GM19395 (cell line): ENCODE data around the gene TNS1.

Experiments used
- ATAC-seq: cut with Tn5 transposase; IDR thresholded peaks from one replicate; pipeline ENCODE4 v1.9.1; 2021; ENCODE audit warnings: mild to moderate bottlenecking, moderate library complexity; ENCODE audit not compliant: unreplicated experiment

The TNS1 gene

GRCh38 chr2:217934321-217935131 lies 68.3 kb downstream of the TNS1 start:
- ATAC-seq = no peak

GRCh38 chr2:217933617-217933993 lies 69.2 kb downstream of the TNS1 start:
- ATAC-seq = no peak

DNA sequence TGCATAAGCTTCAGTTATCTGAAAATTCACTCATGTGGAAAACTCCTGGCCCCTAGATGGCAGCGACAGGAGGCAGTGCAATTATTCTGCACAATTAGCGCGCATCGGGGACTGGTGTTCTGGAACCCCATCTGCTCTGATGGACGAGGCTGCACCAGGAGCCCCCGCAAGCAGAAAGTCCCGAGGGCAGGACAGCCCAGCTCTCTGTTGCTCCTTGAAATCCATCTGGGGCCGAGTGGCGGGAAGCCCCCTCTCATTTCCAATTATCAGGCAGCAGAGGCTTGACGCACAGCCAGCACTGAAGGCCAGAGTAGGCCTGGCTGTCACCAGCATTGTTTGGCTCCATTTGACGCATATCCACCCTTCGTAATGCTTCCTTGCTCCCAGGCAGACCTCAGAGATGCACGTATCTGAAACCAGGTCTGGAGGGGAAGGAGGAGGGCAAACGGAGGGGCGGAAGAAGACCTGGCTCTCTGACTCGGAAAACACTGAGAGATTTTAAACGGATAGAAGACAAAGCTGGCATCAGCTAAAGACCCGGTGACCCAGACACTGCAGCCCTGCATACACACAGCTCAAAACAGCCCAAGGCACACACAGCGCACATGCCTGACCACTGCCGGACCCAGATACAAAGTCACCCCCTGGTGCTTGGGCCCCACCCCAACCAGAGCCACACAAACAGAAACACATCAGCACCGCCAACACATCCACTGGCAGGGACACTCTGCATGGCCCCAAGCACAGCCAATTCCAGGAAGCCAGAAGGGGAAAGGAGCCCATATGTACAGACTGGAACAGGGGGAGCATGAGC lies 69.8 kb downstream of the TNS1 start:
- ATAC-seq = no peak

DNA sequence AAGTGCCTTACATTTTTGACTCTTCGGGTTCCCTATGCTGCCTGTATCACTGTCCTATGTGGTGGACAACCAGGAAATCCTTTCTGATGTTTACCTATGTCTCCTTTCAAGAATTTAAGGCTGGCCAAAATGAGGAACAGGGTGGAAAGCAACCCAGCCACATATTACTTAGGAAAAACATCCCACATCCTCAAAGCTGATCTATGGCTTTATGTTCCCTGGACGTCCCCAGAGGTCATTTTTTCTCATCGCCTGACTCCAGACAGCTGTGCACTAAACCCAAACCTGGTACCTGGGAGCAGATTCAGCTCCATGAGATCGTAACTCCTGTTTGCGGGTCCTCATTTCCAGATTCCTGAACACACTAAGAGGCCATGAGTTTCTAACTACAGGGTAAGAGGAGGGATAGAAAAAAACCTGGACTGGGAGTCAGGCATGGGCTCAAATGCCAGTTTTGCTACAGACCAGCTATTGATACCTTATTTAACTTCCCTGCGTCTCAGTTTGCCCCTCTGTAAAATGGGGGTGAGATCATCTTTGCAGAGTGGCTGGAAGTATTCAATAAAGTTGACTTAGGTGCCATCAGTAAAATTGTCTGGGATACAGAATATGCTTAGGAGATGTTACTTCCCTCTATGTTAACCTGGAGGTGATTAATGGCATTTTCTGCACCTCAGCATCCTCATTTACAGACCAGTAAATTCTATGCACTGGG lies 70.8 kb downstream of the TNS1 start:
- ATAC-seq = no peak

GRCh38 chr2:217930761-217931563 lies 71.8 kb downstream of the TNS1 start:
- no peak for ATAC-seq

- no peak for ATAC-seq
These were observed 72.8 kb downstream of the TNS1 start for GRCh38 chr2:217929757-217930707.

GRCh38 chr2:217929272-217929671 lies 73.5 kb downstream of the TNS1 start:
- ATAC-seq = no peak

DNA sequence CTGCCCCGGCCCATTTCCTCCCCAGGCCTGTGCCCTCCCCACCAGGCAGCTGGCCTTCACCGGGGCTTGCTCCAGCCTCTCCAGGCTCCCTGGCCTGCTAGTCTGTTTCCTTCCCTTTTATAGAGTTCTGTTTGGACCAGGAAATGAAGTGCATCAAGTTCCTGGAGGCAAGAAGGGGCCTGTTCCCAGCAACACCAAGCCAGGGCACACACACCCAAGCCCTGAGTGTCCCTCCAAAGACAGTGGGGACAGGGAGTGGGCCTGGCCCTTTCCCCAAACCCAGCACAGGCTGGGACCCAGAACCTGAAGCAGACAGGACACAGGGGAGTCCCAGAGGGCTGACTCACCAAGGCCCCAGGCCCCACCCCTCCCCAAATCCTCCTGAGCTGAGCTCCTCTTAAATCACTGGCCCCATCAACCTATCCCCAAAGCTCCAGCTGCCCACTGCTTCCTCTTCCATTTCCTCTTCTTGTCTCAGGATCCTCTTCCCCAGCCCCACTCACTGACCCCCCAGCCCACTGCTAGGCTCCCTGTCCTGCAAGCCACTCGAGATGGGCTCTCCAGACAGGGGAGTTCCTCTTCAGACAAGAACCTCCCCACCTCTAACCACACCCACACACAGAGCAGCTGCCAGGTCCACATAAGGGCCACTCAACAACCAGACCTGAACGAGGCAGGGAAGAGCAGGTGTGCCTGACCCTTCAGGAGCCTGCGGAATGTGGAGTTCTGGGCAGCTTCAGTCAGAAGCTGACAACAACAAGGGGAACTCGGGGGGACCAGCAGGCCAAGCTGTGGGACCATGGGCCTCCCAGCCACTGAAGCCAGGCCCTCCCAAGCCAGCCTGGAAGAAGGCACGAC lies 74.2 kb downstream of the TNS1 start:
- no peak for ATAC-seq

DNA sequence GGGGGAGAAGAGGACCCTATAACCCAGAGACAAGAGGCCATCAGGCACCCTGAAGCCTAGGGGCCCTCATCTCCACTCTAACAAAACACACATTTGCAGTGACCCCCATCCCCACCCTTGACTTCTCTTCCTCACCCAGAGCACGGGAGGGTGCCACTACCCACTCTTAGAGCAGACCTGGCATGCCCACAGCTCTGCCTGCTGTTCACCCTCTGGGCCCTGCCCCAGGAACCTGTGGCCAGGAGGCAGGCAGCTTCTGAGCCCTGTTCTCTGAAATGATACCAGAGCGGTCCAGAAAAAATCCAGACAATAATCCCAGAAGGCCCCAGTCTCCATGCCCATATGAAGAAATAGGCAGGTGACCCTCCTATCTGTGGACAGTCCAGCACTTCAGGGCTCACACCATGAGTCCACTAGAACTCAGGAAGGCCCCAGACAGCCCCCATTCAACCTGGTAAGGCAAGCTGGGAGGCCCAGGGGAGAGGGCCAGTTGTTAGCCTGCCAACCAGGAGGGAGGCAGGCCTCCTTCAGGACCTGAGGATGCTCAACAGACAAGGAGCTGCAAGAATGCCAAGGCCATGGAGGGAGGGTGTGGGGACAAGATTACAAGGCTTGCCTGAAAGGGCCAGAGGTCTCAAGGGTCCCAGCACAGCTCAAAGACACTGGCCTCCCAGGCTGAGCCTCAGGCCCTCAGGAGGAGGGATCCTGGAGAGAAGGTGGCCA lies 75.0 kb downstream of the TNS1 start:
- ATAC-seq = no peak

GRCh38 chr2:217926801-217927200 lies 76.0 kb downstream of the TNS1 start:
- ATAC-seq = no peak

DNA sequence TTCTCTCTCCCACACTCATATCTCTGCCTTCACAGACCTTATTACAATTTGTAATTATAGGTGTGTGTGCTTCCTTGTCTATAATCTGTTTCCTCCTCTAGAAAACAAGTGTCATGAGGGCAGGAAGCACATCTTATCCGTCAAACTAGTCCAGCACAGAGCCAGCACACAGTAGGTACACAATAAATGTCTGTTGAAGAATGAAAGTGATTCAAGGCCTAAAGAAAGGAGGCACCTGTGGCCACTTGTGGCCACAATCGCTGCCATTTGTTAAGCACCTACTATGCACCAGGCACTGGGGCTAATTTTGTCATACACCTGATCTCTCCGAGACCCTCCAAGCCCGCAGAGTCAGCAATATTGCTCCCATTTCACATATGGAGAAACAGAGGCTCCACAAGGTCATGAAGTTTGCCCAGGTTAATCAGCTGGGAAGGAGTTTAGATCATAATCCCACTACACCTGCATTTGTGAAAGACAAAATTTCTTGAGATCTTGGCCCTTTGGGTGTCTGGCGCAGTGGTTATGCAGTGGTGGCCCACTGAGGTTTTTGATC lies 78.4 kb downstream of the TNS1 start:
- no peak for ATAC-seq

GRCh38 chr2:217923007-217923686 lies 79.6 kb downstream of the TNS1 start:
- no peak for ATAC-seq

DNA sequence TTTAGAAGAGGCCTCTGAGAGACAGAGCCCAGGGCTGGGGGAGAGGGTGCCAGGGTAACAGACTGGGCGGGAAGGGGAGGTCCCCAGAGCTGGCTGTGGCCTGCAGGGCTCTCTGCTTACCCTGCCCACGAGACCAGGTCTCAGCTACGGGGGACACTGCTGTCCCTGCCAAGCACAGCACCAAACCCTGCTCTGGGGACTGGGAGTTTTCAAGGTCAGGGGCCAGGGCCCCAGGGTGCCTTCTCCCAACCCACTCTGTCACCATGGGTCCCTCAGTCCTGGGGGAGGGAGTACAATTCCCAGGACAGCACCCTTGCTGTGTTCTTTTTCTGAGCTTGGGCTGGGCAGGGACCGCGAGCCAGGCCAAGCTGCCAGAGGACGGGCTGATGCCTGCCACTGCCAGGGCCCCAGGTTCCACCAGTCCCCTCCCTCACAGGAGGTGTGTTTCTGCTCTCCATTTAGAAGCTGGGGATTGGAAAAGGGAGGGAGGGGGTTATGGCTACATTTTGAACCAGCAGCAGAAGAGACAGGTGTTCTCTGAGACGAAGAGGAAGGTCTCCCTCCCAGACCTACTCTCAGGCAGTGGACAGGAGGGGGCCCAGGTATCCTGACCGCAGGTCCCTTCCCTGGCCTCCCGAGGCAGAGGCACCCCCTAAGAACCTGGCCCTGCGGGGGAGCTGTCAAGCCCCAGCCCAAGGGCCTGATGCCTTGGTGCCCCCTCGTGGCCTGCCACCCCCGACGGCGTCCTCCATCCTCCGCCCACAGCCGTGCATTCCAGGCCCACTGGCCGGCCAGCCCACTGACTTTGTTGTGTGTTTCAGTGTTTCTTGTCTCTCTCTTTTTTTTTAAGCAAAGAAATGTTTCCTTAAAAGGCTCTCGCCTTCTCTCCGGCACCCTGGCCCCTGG lies 80.4 kb downstream of the TNS1 start:
- ATAC-seq = no peak

GRCh38 chr2:217920879-217921603 lies 81.8 kb downstream of the TNS1 start:
- ATAC-seq = no peak

GRCh38 chr2:217919781-217920351 lies 82.9 kb downstream of the TNS1 start:
- no peak for ATAC-seq
